Loucy (cell line): ENCODE results near the gene SPINK13.

ENCODE experiments used
- H2AFZ ChIP-seq: fragments of 200-600 bp; sonication (generic); 2 replicates; pipeline ENCODE4 v1.6.0; 2016; ENCODE audit warnings: antibody characterized with exemption, mild to moderate bottlenecking, low read length, moderate library complexity
- H3F3A ChIP-seq: fragments of 200-600 bp; 2 replicates; pipeline ENCODE4 v1.6.0; 2016; ENCODE audit warnings: antibody characterized with exemption, low read depth, mild to moderate bottlenecking
- H3K27me3 ChIP-seq: fragments of 200-600 bp; sonication (generic); 2 replicates; pipeline ENCODE4 v1.6.1; 2014; ENCODE audit warnings: low read length, mild to moderate bottlenecking; ENCODE audit not compliant: insufficient read depth, poor library complexity, severe bottlenecking
- H3K36me3 ChIP-seq: fragments of 200-600 bp; sonication (generic); 2 replicates; pipeline ENCODE4 v1.6.1; 2016; ENCODE audit warnings: low read length; ENCODE audit not compliant: insufficient read depth
- H3K4me1 ChIP-seq: fragments of 200-600 bp; sonication (generic); 2 replicates; pipeline ENCODE4 v1.5.1; 2014; ENCODE audit warnings: low read length, mild to moderate bottlenecking; ENCODE audit not compliant: insufficient read depth, poor library complexity, severe bottlenecking
- H3K4me2 ChIP-seq: fragments of 200-600 bp; sonication (generic); 2 replicates; pipeline ENCODE4 v1.6.0; 2014; ENCODE audit warnings: antibody characterized with exemption, low read length, low read depth, mild to moderate bottlenecking; ENCODE audit not compliant: poor library complexity, severe bottlenecking
- H3K4me3 ChIP-seq: fragments of 200-600 bp; sonication (generic); 2 replicates; pipeline ENCODE4 v1.5.1; 2014; ENCODE audit warnings: low read length, mild to moderate bottlenecking, mixed read lengths; ENCODE audit not compliant: poor library complexity, severe bottlenecking
- H3K79me2 ChIP-seq: fragments of 200-600 bp; sonication (generic); 2 replicates; pipeline ENCODE4 v1.6.1; 2014; ENCODE audit warnings: low read length; ENCODE audit not compliant: insufficient read depth
- H3K9ac ChIP-seq: fragments of 200-600 bp; sonication (generic); 2 replicates; pipeline ENCODE4 v1.6.0; 2014; ENCODE audit warnings: mild to moderate bottlenecking, low read depth, low read length, moderate library complexity; ENCODE audit not compliant: poor library complexity, severe bottlenecking
- H3K9me2 ChIP-seq: fragments of 200-600 bp; sonication (generic); replicated peaks from 2 replicates; pipeline ENCODE4 v1.6.1; 2016; ENCODE audit warnings: low read depth, low read length, mixed read lengths
- H3K9me3 ChIP-seq: fragments of 200-600 bp; sonication (generic); 2 replicates; pipeline ENCODE4 v1.6.1; 2014; ENCODE audit warnings: mild to moderate bottlenecking, antibody characterized with exemption, low read length, low read depth; ENCODE audit not compliant: insufficient read depth
- H4K20me1 ChIP-seq: fragments of 200-600 bp; sonication (generic); 2 replicates; pipeline ENCODE4 v1.6.0; 2014; ENCODE audit warnings: antibody characterized with exemption, low read length, mild to moderate bottlenecking; ENCODE audit not compliant: insufficient read depth, poor library complexity, severe bottlenecking
- EZH2phosphoT487 ChIP-seq: fragments of 200-600 bp; IDR thresholded peaks from 2 replicates; pipeline ENCODE4 v1.6.1; 2018; ENCODE audit warnings: antibody characterized with exemption, mild to moderate bottlenecking, moderate library complexity, borderline replicate concordance
- TF ChIP-seq, protein P1 (sequence below): fragments of 200-600 bp; sonication (generic); conservative IDR thresholded peaks from 2 replicates; pipeline ENCODE4 v1.5.1; 2014; ENCODE audit warnings: mild to moderate bottlenecking, antibody characterized with exemption, low read length

The SPINK13 gene, protein sequence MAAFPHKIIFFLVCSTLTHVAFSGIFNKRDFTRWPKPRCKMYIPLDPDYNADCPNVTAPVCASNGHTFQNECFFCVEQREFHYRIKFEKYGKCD

DNA sequence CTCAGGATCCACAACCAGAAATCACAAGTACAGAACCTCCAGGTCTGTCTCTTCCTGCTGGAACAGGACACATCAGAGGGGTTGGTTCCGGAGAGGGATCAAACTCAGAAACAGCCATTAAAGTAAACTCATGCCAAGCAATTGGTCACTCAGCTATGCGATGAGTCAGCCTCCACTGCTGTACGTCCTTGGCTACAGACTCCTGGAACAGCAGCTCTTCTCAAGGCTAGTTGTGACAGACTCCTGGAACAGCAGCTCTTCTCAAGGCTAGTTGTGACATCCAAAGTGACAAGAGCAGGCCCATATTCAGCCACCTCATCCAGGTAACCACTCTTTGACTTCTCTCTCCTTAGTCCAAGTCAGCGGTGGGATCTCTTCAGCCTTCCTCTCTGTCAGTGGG lies at the start of gene SPINK13:
TSS of gene SPINK13 (plus strand) at position 229 of the 400 bp plus-strand sequence. CDS start 1,279 bp downstream, outside the sequence.
- Histone ChIP-seq H3K4me1 (no peaks in the 10 kb centered on the region), H4K20me1 (no peaks in the 10 kb centered on the region), H3K4me3 (no peak within 1 kb of the TSS), H2AFZ (no peak within 1 kb of the TSS), H3K9me2 (no peaks in the 10 kb centered on the region), H3K79me2 (no peaks in the 10 kb centered on the region), H3K27me3 (no peaks in the 10 kb centered on the region), H3K4me2 (no peak within 1 kb of the TSS), H3K36me3 (no peaks in the 10 kb centered on the region), H3F3A (no peaks in the 10 kb centered on the region), H3K9me3 (no peaks in the 10 kb centered on the region), H3K9ac (no peak within 1 kb of the TSS)
- TF ChIP-seq EZH2phosphoT487, result no peak
- TF ChIP-seq, protein P1, sequence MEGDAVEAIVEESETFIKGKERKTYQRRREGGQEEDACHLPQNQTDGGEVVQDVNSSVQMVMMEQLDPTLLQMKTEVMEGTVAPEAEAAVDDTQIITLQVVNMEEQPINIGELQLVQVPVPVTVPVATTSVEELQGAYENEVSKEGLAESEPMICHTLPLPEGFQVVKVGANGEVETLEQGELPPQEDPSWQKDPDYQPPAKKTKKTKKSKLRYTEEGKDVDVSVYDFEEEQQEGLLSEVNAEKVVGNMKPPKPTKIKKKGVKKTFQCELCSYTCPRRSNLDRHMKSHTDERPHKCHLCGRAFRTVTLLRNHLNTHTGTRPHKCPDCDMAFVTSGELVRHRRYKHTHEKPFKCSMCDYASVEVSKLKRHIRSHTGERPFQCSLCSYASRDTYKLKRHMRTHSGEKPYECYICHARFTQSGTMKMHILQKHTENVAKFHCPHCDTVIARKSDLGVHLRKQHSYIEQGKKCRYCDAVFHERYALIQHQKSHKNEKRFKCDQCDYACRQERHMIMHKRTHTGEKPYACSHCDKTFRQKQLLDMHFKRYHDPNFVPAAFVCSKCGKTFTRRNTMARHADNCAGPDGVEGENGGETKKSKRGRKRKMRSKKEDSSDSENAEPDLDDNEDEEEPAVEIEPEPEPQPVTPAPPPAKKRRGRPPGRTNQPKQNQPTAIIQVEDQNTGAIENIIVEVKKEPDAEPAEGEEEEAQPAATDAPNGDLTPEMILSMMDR, result no peak

DNA sequence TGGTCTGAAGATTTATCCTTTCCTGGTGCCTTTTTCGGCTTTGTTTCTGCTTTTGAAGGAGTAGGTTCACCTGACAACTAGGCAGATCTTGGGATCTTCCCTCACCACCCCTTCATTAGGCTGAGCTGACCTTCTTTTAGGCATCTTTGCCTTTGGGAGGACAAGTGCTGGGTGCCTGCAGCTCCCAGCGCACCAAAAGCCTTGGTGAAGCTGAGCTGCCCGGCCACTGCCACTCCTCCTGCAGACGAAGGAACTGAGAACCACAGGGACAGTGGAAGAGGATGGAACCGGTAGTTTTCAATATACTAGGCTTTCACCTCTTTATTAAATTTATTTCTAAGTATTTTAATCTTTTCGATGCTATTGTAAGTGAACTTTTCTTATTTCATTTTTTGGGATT lies 47.1 kb upstream of the SPINK13 start:
- Histone ChIP-seq H3K27me3 (no peaks in the 10 kb centered on the region), H3K4me3 (no peak overlapping the region), H3K9me2 (0 out of 2 replicates have a peak, but pooled peaks cover 8% of the 10 kb centered on the region), H3K79me2 (no peaks in the 10 kb centered on the region), H3K9ac (no peak overlapping the region), H3K4me2 (no peak overlapping the region), H3F3A (no peaks in the 10 kb centered on the region), H4K20me1 (no peaks in the 10 kb centered on the region), H2AFZ (no peak overlapping the region), H3K9me3 (no peaks in the 10 kb centered on the region; the same call in 1 of the 2 replicates), H3K4me1 (no peaks in the 10 kb centered on the region), H3K36me3 (no peaks in the 10 kb centered on the region)
- TF ChIP-seq EZH2phosphoT487, result no peak
- TF ChIP-seq, protein P1, result no peak

DNA sequence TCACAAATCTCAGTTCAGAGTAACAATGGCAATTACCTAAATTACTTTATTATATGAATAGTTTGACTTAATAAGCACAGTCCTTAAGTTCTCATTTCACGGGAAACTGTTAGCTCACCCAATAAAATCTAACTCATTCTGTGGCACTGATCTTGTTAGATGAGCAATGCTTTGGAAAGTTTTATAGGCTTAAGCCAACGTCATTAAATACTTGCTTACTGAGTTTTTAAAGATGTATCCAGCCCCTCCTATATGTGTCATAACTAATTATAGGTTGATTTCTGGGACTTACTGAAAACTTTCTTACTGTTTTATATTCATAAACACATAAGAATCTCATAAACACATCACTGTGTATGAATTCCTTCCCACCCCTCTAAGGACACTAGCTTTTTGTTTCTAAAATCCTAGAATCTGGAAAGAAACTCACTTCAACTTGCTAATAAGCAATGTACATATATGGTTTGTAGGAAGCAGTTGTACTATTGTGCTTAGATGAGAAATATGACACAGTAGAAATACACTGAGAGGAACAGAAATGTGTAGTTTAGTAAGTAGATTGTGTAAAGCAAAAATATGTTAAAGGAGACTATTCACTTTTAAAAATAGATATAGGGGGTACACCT lies 44.4 kb upstream of the SPINK13 start:
- no peak overlapping the region for H3K4me3 ChIP-seq
- H3K9me3 ChIP-seq, result no peaks in the 10 kb centered on the region; the same call in 1 of the 2 replicates
- no peaks in the 10 kb centered on the region for H3F3A ChIP-seq
- H3K27me3 ChIP-seq, result no peaks in the 10 kb centered on the region
- H3K36me3 ChIP-seq, result no peaks in the 10 kb centered on the region
- TF ChIP-seq, protein P1, result no peak
- no peak for TF ChIP-seq EZH2phosphoT487
- no peaks in the 10 kb centered on the region for H3K79me2 ChIP-seq
- no peak overlapping the region for H3K4me2 ChIP-seq
- no peaks in the 10 kb centered on the region for H3K4me1 ChIP-seq
- H2AFZ ChIP-seq, result no peak overlapping the region
- 0 out of 2 replicates have a peak, but pooled peaks cover 8% of the 10 kb centered on the region for H3K9me2 ChIP-seq
- H3K9ac ChIP-seq, result no peak overlapping the region
- no peaks in the 10 kb centered on the region for H4K20me1 ChIP-seq
